Transverse colon (tissue), 4 donors: ENCODE data around the gene PBX4. TPM values are rescaled to one million over a fixed set of nuclear protein-coding genes. Genes with fewer than 3 reads are reported as not detected.

Experiments
- DNase-seq: peaks from one replicate; pipeline ENCODE4 v3.0.0-alpha.2; 2019
- H3K27ac ChIP-seq, 4 donors: fragments of 200-600 bp; sonication (generic); 2 replicates each; pipeline ENCODE4 v1.5.1; 2016 to 2018; ENCODE audit warnings: inconsistent platforms in 4 of 4
- H3K27me3 ChIP-seq: fragments of 200-600 bp; sonication (generic); 2 replicates; pipeline ENCODE4 v1.5.1; 2017; ENCODE audit warnings: inconsistent platforms
- H3K36me3 ChIP-seq, 4 donors: fragments of 200-600 bp; sonication (generic); 2 replicates each; pipeline ENCODE4 v1.5.1; 2017 to 2019; ENCODE audit warnings: inconsistent platforms in 4 of 4
- H3K4me1 ChIP-seq, 4 donors: fragments of 200-600 bp; sonication (generic); 2 replicates each; pipeline ENCODE4 v1.5.1; 2017 to 2020; ENCODE audit warnings: inconsistent platforms in 4 of 4
- H3K4me3 ChIP-seq, 4 donors: fragments of 200-600 bp; sonication (generic); 1 replicate in 1 of 4; 2 replicates in 3 of 4; pipeline versions ENCODE4 v1.5.1 to v1.6.1; 2017 to 2019; ENCODE audit warnings: inconsistent platforms in 4 of 4
- H3K9me3 ChIP-seq, 2 donors: fragments of 200-600 bp; sonication (generic); 2 replicates each; pipeline ENCODE4 v1.5.1; 2017 to 2019; ENCODE audit warnings: inconsistent platforms in 2 of 2
- CTCF ChIP-seq, 5 experiments: fragments of 200-600 bp in 3 of 5; fragments of 450-650 bp in 2 of 5; sonication (generic) in 3 of 5; IDR thresholded peaks; 1 replicate in 2 of 5; 2 replicates in 3 of 5; pipeline ENCODE4 v1.5.1; 2016 to 2017; ENCODE audit warnings: antibody characterized with exemption in 5 of 5, inconsistent platforms in 3 of 5, mild to moderate bottlenecking in 2 of 5, moderate library complexity in 1 of 5
- EP300 ChIP-seq: sonication (generic); formaldehyde crosslinking; IDR thresholded peaks from one replicate; pipeline ENCODE4 v1.6.1; 2017; ENCODE audit warnings: antibody characterized with exemption, low read depth
- POLR2A ChIP-seq: fragments of 450-650 bp; IDR thresholded peaks from one replicate; pipeline ENCODE4 v1.6.1; 2016; ENCODE audit warnings: antibody characterized with exemption, mild to moderate bottlenecking, moderate library complexity
- POLR2AphosphoS5 ChIP-seq, 3 donors: sonication (generic); formaldehyde crosslinking; IDR thresholded peaks; one replicate each; pipeline ENCODE4 v1.6.1; 2016; ENCODE audit warnings: antibody characterized with exemption in 3 of 3
- WGBS, 2 donors: methylation state at CpG; one replicate each; pipeline ENCODE4 v1.1.5; 2018; ENCODE audit warnings: low coverage in 1 of 2; 5-methylcytosine and 5-hydroxymethylcytosine counted together
- in situ Hi-C, 4 donors: fragments of 200-750 bp; cut with MboI; loops; one replicate each; pipeline versions ENCODE4 v1.15.0 to v1.15.1; 2017; ENCODE audit warnings: low sequenced_read_pairs in 3 of 4, low pct_ligation_motif_present in 1 of 4, low pct_unique_long_range_greater_than_20kb in 1 of 4
- intact Hi-C: fragments of 100-400 bp; cut with DNase I; formaldehyde crosslinking; loops from one replicate; pipeline ENCODE4 v1.15.1; 2023; ENCODE audit warnings: low total_unique reads
- total RNA-seq, 4 donors: library from RNA; depleted of rRNA; stranded (reverse); fragments of >200 nt; gene quantifications; one replicate each; pipeline ENCODE4 v1.1.0, GENCODE V29; 2016

PBX4 gene
- total RNA-seq, 4 donors from 2014 or later: 1.9 to 11.9 (median 5.1) TPM

- TF ChIP-seq POLR2AphosphoS5 (IDR thresholded peaks at IDR 0.05): no peak
- WGBS, 2 donors: 87% methylated on average over 6 of the region's 14 CpGs; no CpG with 5 or more reads in 1 of the 2 donors
- in situ Hi-C loops: no loop called here
- H3K4me1 ChIP-seq: no peaks in the 10 kb centered on the region
- H3K27me3 ChIP-seq: peaks cover 28% of the 10 kb centered on the region
- intact Hi-C loops: no loop called here
- no peak overlapping the region for H3K27ac ChIP-seq
- no peaks in the 10 kb centered on the region for H3K36me3 ChIP-seq
- H3K9me3 ChIP-seq: no peaks in the 10 kb centered on the region
- DNase-seq: no peak
- no peak overlapping the region for H3K4me3 ChIP-seq
These were observed 66.7 kb downstream of the PBX4 start for GRCh38 chr19:19551853-19552192.

DNA sequence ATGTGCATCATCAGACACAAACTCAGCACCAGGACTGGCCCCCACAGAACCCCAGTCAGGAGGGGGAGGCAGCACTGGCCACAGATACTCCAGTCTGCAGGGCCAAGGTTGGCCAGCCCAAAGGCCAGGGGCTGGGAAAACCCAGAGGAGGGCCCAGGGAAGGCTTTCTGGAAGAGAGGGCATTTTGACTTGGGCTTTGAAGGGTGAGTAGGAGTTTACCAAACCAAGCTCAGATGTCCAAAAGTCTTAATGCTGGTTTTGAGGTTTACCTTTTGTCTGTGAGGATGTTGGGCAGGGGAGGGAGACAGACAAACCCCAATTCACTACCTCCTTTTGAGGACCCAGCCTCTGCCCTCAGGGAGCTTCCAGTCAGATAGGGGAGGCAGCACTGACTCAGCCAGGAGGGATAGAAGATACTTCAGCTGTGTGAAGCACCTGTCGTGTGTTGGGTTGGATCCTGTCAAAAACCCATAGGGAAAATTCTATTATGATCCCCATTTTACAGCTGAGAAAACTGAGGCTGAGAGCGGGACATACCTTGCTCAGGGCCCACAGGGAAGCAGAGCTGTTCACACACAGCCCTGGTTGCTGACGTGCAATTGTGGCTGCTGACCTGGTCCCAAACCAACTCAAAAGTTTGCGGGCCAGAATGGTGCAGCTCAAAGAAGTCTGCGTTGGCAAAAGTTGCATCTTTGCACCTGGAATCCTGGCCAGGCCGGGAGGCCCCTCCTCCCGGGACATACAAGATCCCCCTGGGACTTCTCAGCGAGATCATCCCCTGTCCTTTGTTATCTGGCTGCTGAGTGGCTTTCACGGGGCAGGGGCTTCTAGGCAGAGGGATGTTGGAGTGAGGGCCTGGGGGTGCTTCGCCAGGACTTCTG lies 67.3 kb downstream of the PBX4 start:
- no peaks in the 10 kb centered on the region for H3K4me1 ChIP-seq
- in situ Hi-C loops (no loop called here), intact Hi-C loops (no loop called here)
- H3K36me3 ChIP-seq: no peaks in the 10 kb centered on the region
- peaks cover 32% of the 10 kb centered on the region for H3K27me3 ChIP-seq
- no peak overlapping the region for H3K4me3 ChIP-seq
- H3K27ac ChIP-seq: no peak overlapping the region
- 83% methylated on average over 9 of the region's 10 CpGs; no CpG with 5 or more reads in 1 of the 2 donors for WGBS, 2 donors
- no peaks in the 10 kb centered on the region for H3K9me3 ChIP-seq
- no peak for DNase-seq
- TF ChIP-seq EP300 (no peak), POLR2A (no peak), POLR2AphosphoS5 (IDR thresholded peaks at IDR 0.05) (no peak), CTCF (IDR thresholded peaks at IDR 0.05) (no peak)

- peaks cover 38% of the 10 kb centered on the region for H3K27me3 ChIP-seq
- no peaks in the 10 kb centered on the region for H3K36me3 ChIP-seq
- WGBS, 2 donors: no CpG with 5 or more reads among the region's 8 CpGs
- H3K4me3 ChIP-seq: no peak overlapping the region
- in situ Hi-C loops: no loop called here
- no peak for TF ChIP-seq EP300
- TF ChIP-seq POLR2AphosphoS5 (IDR thresholded peaks at IDR 0.05): no peak
- no peak for TF ChIP-seq POLR2A
- H3K27ac ChIP-seq: no peak overlapping the region
- H3K4me1 ChIP-seq: no peaks in the 10 kb centered on the region
- no peaks in the 10 kb centered on the region for H3K9me3 ChIP-seq
- no peak for DNase-seq
- intact Hi-C loops: no loop called here
These were observed 68.0 kb downstream of the PBX4 start for GRCh38 chr19:19550485-19550929.

GRCh38 chr19:19549804-19550464 lies 68.6 kb downstream of the PBX4 start:
- 62 to 82% methylated on average over 2 to 23 of the region's 23 CpGs for WGBS, 2 donors
- no peak overlapping the region for H3K4me3 ChIP-seq
- no peak overlapping the region for H3K27ac ChIP-seq
- no peaks in the 10 kb centered on the region for H3K36me3 ChIP-seq
- H3K27me3 ChIP-seq: peaks cover 38% of the 10 kb centered on the region
- H3K9me3 ChIP-seq: no peaks in the 10 kb centered on the region
- intact Hi-C loops: no loop called here
- DNase-seq: no peak
- TF ChIP-seq POLR2AphosphoS5 (IDR thresholded peaks at IDR 0.05): no peak
- TF ChIP-seq CTCF (IDR thresholded peaks at IDR 0.05): no peak
- TF ChIP-seq EP300: no peak
- TF ChIP-seq POLR2A: no peak
- in situ Hi-C loops: loop anchor here in 3 of 4 donors (25.0 kb wide), 3 partner anchors 87 to 737 kb away; partner anchors contain the start of genes GMIP (in 1 of the 3) and LPAR2 (in 1 of the 3)
- no peaks in the 10 kb centered on the region for H3K4me1 ChIP-seq
